ENCODE measurements around the gene TRIAP1.
"Not testable (repeated sequence)": the region's sequence is repeated elsewhere in the genome, so short reads cannot be mapped to it uniquely, and the experiment has no call there.

The TRIAP1 gene

DNA sequence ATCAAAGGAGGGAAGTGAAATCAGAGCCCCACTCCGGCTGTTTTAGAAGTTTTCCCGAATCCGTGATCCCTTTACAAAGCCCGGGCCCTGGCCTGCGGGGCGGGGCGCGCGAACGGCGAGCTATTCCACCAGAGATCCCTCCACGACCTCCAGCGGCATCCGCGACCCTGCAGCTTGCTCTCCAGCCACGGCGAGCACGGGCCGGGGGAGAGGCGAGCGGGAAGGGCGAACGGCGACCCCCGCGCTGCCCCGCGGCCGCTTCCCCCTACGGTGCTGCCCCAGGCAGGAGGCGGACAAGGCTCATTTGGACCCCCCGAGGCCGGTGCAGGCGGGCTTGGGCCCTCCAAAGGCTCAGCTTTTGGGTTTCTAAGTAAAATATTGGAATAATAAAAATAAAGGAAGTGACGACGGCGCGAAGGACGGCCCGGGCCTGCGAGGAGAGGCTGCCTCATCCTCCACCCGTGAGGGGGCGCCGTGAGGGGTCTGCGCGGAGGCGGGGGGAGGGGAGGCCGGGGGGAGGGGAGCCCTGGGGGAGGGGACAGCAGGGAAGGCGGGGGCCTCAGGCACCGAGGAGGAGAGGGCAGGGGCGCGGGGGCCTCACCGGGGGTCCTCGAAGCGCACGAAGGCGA lies 22.8 kb upstream of the TRIAP1 start:
- no peak for DNase-seq (ENCODE audit: low read depth, low spot score)

DNA sequence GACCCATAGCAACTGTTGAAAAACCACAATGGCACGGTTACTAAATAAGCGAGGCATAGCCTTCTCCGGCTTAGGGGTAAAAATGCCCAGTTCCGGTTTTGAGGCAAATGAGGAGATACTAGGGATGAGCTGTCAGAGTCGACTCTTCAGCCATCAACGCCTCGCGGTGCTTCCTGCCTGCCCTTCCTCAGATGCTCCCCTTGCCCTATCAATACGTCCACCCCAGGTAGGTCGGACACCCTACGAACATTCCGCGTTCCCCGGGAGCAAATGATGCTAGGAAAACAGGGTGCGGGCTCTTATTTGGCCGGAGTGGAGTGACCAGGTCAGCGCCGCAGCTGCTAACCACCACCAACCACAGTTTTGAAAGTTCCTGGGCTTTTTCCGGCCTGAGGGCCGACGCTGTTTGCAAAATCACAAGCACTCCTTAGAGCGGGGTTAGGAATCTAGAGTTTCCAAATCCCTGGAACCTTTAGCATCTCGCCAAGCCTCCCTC lies 22.2 kb upstream of the TRIAP1 start:
- DNase-seq (ENCODE audit: low read depth, low spot score) = no peak

DNA sequence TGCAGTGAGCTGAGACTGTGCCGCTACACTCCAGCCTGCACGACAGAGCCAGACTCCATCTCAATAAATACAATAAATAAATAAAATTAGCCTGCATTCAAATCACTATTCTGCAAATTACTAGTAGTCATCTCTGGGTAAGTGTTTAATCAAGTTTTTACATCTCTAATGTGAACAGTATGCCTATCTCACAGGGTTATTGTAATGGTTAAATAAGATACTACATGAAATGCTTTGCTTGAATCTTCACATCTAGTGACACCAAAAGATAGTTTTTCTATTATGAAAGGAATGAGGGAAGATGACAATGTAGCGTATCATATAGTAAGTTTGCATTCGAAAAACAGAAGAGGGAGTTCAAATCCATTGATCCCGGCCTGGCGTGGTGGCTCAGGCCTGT lies 21.3 kb upstream of the TRIAP1 start:
- DNase-seq (ENCODE audit: low read depth, low spot score) = no peak

DNA sequence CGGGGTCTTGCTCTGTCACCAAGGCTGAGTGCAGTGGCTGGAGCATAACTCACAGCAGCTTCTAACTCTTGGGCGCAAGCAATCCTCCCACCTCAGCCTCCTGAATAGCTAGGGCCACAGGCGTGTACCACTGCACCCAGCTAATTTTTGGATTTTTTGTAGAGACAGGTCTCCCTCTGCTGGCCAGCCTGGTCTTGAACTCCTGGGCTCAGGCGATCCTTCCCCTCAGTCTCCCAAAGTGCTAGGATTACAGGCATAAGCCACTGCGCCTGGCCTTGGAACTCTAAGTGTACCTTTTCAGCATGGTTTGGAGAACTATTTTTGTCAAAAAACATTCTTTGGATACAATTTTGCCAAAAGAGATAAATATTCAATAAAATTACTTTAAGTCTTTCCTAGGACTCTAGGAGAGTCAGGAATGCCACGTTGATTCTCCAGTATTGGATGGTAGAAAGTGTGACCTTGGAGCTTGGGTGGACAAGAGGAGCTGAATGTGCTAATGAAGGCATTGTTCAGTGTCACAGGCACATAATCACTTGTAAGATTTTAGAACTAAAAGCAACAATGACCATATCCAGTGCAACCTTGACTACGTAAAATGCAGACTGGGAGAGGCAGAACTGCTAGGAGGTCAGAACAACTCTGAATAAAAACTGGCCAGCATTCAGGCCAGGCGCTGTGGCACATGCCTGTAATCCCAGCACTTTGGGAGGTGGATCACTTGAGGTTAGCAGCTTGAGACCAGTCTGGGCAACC lies 20.6 kb upstream of the TRIAP1 start:
- no peak for DNase-seq (ENCODE audit: low read depth, low spot score)

DNA sequence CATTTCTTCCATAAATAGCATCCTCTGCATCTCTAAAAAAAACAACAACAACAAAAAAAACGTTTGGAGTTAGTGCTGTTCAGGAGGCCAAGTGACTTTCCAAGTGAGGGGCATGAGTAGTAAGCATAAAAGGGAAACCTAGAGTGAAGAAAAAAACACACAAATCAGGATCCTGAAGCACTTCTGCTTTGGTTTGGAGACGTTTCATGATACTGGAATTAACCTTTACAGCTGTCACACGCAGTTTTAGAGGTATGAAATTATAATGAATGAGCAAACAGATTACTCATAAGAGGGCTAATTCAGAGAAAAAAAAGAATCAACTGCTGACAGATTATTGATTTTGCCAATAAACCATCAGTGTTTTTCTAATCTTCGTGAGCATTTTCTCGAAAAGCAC lies 19.6 kb upstream of the TRIAP1 start:
- DNase-seq (ENCODE audit: low read depth, low spot score) = no peak

DNA sequence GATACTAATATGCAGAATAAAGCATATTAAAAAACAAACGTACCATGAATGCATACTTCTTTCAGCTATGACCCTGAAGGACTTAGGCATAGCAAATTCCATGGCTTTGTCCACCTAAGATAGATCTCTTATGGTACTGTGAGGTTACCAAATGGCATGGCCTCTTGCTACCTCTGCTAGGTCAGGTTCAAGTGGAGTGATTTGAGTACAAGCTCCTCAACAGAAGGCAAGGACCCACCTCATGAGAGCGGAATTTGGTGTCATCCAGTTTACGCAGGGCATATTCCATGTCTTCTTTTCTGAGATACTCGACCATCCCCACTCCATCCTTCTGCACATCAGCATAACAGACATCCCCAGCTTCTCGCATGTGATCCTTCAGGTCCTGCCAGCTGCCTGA lies 17.5 kb upstream of the TRIAP1 start:
- DNase-seq (ENCODE audit: low read depth, low spot score) = no peak

DNA sequence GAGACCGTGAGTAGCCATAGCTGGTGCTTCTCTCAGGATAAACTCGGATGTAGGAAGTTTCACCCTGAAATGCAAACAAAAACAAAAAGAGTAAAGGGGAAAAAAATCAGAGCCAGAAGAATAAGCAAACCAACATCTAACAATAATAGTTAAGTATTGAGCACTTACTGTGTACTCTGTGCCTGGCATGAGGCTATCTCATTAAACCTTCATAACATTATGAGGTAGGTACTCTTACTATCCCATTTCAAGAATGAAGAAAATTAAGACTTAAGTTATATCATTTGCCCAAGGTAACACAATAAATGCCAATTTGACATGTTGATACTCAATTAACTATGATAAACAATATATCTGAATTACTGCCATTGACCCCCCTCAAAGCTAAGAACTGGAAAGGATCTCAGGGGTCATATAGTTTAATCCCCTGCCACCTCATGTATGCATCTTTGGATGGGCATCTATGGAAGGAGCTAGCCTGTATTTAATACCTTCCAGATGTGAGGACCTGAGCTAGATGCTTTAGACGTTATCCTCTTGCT lies 16.0 kb upstream of the TRIAP1 start:
- DNase-seq (ENCODE audit: low read depth, low spot score) = no peak

DNA sequence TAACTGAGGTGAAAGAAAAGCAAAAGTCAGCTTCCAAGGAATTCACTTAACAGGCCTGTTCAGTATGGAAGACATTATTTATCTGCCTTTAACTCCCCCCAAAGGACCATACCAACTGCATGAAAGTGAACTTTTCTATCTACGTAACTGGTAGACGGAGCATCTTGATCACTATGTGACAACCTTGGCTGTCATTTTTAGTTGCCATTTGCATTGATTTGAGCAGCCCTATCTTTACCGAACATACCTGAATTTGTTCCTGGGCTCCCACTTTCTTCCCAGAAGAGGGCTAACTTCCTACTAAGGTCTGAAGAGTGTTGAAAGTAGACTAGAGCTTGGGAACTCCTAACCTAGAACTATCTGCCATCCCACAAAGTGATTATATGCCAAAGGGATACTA lies 14.0 kb upstream of the TRIAP1 start:
- no peak for DNase-seq (ENCODE audit: low read depth, low spot score)

DNA sequence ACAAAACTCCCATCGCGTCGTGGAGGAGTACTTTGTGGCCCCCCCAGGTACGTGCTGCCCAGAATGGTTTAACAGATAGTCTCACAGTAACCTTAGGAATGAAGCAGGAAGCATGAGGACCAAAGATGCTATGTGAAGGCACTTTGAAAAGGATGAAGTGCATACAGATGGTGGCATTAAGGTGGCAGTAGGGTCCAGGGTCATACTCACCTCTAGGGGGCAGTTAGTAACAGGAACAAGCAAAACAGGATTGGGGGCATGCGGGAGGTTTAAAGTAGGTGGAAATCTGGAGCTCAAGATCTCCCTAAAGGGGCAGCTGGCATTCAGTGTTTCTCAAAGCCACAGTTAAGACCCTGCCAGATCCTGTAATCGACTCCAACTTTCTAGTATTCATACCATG lies 10.9 kb upstream of the TRIAP1 start:
- DNase-seq (ENCODE audit: low read depth, low spot score) = no peak

DNA sequence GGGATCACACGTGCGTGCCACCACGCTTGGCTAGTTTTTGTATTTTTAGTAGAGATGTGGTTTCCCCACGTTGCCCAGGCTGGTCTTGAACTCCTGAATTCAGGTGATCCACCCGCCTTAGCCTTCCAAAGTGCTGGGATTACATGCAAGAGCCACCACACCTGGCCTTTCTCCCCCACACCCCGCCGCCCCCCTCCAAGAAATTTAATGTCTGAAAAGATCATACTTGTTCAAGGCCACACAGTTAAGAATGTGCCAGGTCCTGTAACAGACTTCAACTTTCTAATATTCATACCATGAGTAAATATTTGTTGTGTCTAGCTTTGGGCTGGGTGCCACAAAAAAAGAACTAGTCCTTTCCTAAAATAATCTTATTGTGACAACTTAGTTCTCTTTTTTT lies 9.1 kb upstream of the TRIAP1 start:
- DNase-seq (ENCODE audit: low read depth, low spot score) = no peak

DNA sequence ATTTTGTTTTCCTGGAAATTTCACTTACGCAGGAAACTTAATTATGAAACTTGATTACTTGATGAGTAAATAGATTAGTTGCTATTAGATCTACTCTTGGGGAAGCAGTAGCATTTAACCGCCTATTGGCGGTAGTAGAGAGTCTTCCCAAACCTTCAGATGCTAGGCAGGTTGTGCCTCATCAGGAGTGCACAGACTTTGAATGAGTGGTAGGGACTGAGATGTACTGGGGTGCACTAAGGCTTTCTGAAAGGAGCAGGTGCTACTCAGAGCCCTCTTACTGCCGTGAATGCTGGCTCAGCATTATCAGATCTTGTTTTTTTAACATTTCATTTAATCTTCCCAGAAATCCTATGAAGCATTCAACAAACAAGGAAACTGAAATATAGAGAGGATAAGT lies 7.8 kb upstream of the TRIAP1 start:
- DNase-seq (ENCODE audit: low read depth, low spot score) = no peak

DNA sequence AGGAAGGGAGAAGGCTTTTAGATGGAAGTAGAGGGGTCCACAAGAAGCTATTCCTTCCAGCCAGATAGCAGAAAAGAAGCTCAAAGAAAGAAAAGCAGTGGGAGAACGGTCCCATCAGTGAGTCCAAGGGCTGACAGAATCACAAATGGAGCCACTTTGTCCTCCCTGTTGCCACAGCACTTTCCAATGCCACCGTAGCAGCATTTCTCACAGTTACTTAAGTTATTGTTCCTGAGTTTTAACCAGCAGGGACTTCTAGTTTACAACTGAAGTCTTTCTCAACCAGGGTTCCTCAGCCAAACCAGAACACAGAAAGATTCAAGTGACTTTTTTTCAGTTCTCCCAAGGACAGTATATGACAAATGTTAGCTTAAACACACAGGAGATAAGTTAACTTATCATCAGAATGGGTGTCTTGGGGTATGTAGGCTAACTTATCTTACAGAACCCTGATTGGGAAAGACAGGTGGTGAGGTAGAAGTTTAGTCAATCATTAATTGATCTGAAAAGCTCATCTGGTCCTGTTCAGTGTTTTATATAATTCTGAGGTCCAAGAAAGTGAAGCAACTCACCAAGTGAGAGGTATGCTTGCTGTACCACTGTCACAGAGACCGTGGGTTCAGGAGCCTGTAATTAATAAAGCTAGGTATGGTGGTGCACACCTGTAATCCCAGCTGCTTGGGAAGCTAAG lies 7.0 kb upstream of the TRIAP1 start:
- DNase-seq (ENCODE audit: low read depth, low spot score) = no peak

DNA sequence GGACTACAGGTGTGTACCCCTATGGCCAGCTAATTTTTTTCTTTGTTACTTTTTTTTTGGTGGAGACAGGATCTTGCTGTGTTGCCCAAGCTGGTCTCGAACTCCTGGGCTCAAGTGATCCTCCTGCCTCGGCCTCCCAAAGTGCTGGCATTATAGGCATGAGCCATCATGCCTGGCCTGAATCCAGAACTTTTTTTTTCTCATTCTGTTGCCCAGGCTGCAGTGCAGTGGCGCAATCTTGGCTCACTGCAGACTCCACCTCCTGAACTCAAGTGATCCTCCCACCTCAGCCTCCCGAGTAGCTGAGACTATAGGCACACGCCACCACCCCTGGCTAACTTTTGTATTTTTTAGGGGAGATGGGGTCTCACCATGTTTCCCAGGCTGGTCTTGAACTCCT lies 6.3 kb upstream of the TRIAP1 start:
- DNase-seq (ENCODE audit: low read depth, low spot score) = not testable (repeated sequence)

DNA sequence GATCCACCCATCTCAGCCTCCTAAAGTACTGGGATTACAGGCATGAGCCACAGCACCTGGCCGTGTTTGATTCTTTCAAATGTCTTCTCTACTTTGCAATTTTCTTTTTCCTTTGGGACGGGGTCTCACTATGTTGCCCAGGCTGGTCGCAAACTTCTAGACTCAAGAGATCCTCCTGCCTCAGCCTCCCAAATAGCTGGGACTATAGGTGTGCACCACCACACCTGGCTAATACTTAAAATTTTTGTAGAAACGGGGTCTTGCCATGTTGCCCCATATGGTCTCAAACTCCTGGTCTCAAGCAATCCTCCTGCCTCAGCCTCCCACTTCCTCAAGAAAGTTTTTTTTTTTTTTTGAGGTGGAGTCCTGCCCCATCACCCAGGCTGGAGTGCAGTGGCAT lies 1.8 kb upstream of the TRIAP1 start:
- DNase-seq (ENCODE audit: low read depth, low spot score) = no peak

DNA sequence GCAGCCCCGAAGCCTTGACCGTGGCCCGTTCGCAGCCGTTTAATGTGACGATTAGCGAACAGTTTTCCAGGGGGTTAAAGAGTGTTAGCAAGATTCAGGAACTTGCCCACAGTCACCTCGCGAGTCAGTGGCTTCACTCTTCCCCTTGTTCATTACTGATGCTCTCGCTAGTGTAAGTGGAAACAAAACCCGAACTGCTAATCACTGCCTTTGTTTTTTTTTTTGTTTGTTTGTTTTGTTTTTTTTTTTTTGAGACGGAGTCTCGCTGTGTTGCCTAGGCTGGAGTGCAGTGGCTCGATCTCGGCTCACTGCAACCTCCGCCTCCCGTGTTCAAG lies 627 bp upstream of the TRIAP1 start:
- not testable (repeated sequence) for DNase-seq (ENCODE audit: low read depth, low spot score)

DNA sequence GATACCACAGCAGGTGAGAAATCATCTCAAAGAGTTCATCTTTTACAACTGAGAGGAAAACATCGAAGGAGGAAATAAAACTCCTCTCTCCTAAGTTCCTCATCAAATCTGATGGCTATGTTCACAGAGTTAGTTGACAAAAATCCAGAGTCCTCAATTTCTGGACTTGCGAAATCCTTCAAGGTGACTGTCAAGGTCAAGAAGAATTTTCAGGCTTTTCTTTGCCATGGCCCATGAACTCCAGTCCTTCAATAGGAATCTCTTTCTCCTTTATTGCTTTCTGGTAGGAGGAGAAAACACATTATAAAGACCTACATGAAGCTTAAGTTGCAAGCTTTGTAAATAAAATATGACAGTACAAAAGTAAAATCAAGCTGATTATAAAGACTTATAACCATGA lies 1.5 kb downstream of the TRIAP1 start:
- no peak for DNase-seq (ENCODE audit: low read depth, low spot score)

DNA sequence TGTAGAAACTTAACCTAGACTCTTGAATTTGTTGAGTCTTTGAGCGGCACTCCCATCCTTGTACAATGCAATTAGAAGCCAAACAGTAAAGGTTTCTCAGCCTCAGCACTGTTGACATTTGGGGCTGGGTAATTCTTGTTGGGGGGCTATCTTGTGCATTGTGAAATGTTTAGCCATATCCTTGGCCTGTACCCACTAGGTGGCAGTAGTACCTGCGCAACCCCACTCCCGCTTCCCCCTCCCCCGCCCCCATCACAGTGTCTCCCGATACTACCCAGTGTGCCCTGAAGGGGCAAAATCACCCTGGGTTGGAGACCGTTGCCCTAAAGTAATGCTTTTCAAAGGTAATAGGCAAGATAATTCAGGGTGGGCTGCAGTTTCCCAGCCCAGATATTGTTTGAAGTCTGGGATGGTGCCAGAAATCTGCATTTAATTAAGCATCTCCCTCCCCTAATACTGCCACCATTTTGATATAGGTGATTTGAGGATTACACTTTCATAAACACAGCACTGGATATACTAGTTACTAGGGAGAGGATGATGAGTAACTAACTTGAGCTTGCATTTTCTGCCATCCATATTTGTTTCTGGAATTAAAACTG lies 6.4 kb downstream of the TRIAP1 start:
- DNase-seq (ENCODE audit: low read depth, low spot score) = no peak

DNA sequence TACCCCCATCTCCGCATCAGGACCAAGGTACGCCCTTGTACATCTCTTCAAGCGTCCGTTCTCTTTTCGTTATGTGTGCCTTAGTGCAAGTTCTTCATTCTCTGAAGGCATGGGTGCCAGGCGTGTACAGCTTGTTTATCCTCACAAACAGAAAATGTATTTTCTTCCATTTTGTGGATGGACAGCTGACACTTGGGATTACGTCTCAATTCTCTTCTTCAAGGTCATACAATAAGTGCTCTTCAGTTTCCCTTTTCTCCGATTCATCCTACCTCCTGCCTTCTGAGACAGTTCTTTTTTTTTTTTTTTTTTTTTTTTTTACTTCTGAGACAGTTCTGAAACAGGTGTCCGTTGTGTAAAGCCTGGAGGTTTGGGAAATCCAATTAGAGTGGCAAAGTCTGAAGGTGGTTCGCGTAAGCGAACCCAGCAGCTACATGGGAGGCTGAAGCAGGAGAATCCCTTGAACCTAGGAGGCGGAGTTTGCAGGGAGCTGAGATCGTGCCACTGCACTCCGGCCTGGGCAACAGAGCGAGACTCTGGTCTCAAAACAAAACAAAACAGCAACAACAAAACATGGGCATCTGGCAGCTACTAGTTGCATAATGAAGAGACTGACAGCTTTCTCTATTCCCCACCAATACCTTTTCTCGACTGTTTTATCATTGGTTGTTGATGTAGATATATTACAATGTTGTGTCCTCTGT lies 7.5 kb downstream of the TRIAP1 start:
- DNase-seq (ENCODE audit: low read depth, low spot score) = no peak

DNA sequence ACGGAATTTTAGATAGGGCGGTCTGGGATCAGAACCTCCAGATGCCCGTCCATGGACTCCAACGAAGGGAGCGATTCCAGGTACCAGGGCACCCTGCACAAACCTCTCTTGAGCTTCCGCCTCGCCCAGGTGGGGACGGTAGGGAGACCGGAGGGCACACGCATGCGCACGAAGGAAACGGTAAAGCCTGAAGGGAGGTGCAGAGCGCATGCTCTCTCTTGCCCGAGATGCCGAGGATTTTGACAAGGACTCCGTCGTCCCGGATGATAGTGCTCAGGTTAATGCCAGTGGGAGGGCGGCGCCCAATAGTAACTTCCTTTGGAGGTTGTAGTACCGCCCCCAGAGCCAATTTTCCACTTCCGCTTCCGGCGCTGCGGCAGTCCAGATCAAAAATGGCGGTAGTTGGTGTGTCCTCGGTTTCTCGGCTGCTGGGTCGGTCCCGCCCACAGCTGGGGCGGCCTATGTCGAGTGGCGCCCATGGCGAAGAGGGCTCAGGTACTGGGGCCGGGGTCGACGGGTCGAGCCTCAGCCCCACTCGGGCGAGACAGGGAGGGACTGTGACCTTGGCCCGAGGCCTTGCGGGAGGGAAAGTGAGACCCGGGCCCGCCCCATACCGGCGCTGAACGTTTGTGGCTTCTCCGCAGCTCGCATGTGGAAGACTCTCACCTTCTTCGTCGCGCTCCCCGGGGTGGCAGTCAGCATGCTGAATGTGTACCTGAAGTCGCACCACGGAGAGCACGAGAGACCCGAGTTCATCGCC lies 8.3 kb downstream of the TRIAP1 start, which contains the start of gene COX6A1:
TSS of gene COX6A1 (plus strand) at position 379 of the 760 bp plus-strand sequence. CDS start at position 393, 14 bp downstream.
- peak; percentile 88 for DNase-seq (ENCODE audit: low read depth, low spot score)

DNA sequence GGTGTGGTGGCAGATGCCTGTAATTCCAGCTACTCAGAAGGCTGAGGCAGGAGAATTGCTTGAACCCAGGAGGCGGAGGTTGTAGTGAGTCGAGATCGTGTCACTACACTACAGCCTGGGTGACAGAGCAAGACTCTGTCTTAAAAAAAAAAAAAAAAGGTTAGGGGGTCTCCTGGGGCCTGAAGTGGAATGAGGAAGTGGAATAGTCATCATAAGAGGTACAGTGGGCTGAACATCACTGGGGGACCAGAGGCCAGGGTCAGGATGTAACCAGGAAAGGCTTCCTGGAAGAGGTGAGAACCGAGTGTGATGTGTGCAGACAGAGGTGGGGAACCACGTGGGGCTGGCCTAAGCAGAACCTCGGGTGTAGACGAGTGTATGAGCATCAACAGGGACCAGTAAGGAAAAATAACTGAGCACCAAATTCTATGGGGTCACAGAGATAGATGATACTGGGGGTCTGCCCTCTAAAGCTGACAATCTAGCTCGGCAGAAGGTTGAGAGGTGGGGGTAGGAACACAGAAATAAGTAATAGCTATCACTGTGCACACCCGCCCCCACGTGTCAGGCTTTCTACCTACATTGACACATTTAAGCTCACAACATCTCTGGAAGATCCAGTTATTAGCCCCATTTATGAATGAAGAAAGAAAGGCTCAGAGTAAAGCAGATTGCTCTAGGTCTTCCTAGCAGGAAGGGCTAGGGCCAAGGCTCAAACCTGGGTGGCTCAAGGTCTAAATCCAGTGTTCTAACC lies 13.2 kb downstream of the TRIAP1 start:
- no peak for DNase-seq (ENCODE audit: low read depth, low spot score)
